ENCODE measurements around the gene PTPN4. TPM values are rescaled to one million over a fixed set of nuclear protein-coding genes. Genes with fewer than 3 reads are reported as not detected.

The PTPN4 gene
- total and polyA plus RNA-seq, 2 experiments from 2014 or later: 41.6 to 90.4 TPM

DNA sequence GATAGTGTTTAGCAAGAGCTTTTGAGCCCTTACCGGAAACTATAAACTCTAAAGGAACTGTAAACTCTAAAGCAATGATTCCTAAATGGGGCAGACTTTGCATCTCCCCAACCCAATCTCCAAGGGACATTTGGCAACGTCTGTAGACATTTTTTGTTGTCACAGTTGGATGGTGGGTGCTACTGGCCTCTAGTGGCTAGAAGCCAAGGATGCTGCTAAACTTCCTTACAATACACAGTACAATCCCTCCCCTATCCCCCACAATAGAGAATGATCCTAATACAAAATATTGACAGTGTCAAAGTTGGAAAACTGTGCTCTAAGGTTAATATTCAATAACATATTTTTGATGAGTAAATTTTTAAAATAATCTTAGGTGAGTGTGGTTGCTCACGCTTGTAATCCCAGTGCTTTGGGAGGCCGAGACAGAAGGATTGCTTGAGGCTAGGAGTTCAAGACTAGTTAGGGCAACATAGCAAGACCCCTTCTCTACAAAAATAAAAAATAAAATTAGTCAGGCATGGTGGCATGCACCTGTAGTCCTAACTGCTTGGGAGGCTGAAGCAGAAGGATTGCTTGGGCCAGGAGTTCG lies 66.7 kb downstream of the PTPN4 start (continued):
- no peak for TF ChIP-seq POLR2AphosphoS5 (IDR thresholded peaks at IDR 0.05; ENCODE audit: low read depth)
- TF ChIP-seq, protein P1, sequence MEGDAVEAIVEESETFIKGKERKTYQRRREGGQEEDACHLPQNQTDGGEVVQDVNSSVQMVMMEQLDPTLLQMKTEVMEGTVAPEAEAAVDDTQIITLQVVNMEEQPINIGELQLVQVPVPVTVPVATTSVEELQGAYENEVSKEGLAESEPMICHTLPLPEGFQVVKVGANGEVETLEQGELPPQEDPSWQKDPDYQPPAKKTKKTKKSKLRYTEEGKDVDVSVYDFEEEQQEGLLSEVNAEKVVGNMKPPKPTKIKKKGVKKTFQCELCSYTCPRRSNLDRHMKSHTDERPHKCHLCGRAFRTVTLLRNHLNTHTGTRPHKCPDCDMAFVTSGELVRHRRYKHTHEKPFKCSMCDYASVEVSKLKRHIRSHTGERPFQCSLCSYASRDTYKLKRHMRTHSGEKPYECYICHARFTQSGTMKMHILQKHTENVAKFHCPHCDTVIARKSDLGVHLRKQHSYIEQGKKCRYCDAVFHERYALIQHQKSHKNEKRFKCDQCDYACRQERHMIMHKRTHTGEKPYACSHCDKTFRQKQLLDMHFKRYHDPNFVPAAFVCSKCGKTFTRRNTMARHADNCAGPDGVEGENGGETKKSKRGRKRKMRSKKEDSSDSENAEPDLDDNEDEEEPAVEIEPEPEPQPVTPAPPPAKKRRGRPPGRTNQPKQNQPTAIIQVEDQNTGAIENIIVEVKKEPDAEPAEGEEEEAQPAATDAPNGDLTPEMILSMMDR (conservative IDR thresholded peaks at IDR 0.05; ENCODE audit: low read depth in 2 of 2): peak; percentile 77 to 84

DNA sequence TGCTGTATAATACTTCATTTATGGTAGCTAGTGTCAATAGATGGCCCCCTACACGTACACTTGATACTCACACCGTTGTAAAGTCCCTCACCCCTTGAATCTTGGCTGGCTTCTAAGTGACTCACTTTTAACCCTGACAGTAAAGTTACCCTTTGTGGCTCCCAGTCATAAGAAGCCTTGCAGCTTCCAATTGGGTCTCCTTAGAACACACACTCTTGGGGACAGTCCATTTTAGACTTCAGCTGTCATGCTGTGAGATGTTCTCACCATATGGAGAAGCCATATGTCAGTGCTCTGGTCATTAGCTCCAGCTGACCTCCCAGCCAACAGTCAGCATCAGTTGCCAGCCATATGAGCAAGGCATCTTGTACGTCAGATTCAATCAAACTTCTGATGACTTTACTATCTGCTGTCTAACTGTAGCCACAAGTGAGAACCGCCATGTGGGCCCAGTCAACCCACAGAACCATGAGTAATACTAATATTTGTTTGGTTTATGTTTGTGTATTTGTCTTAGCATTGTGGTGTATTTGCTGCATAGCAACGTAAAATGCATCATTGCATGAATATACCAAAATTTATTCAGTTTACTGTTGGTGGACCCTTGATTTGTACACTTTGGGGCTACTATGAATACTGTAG lies 68.3 kb downstream of the PTPN4 start:
- no peaks in the 10 kb centered on the region for H3K9me2 ChIP-seq (ENCODE audit: insufficient read depth)
- H2AFZ ChIP-seq: no peak overlapping the region
- H3K36me3 ChIP-seq (ENCODE audit: insufficient read depth): no peaks in the 10 kb centered on the region
- H3K4me1 ChIP-seq (ENCODE audit: insufficient read depth): peaks cover 6% of the 10 kb centered on the region; the same call in 1 of the 2 replicates
- H3K79me2 ChIP-seq (replicated peaks; ENCODE audit: insufficient read depth): peaks cover 97% of the 10 kb centered on the region
- no peaks in the 10 kb centered on the region for H3K27me3 ChIP-seq (ENCODE audit: insufficient read depth)
- peaks cover 44% of the 10 kb centered on the region for H3K36me3 Mint-ChIP-seq (ENCODE audit: low read depth)
- no peaks in the 10 kb centered on the region for H3F3A ChIP-seq (replicated peaks; ENCODE audit: low read depth)
- H3K9me3 Mint-ChIP-seq: peaks cover 17% of the 10 kb centered on the region
- H3K4me3 ChIP-seq: no peak overlapping the region
- ATAC-seq (no peak), DNase-seq (ENCODE audit: low spot score) (no peak)
- no peak overlapping the region for H3K4me2 ChIP-seq
- H4K20me1 ChIP-seq (replicated peaks; ENCODE audit: insufficient read depth): peaks cover 19% of the 10 kb centered on the region; the same call in 1 of the 2 replicates
- TF ChIP-seq ZNF114 (CRISPR knock-in tag; IDR thresholded peaks at IDR 0.05) (no peak), ZNF331 (CRISPR knock-in tag; IDR thresholded peaks at IDR 0.05; ENCODE audit: low read depth) (no peak), NANOG (IDR thresholded peaks at IDR 0.05; ENCODE audit: borderline replicate concordance) (no peak), STAT1 (IDR thresholded peaks at IDR 0.05; ENCODE audit: unreplicated experiment) (no peak)
- TF ChIP-seq, protein P2, sequence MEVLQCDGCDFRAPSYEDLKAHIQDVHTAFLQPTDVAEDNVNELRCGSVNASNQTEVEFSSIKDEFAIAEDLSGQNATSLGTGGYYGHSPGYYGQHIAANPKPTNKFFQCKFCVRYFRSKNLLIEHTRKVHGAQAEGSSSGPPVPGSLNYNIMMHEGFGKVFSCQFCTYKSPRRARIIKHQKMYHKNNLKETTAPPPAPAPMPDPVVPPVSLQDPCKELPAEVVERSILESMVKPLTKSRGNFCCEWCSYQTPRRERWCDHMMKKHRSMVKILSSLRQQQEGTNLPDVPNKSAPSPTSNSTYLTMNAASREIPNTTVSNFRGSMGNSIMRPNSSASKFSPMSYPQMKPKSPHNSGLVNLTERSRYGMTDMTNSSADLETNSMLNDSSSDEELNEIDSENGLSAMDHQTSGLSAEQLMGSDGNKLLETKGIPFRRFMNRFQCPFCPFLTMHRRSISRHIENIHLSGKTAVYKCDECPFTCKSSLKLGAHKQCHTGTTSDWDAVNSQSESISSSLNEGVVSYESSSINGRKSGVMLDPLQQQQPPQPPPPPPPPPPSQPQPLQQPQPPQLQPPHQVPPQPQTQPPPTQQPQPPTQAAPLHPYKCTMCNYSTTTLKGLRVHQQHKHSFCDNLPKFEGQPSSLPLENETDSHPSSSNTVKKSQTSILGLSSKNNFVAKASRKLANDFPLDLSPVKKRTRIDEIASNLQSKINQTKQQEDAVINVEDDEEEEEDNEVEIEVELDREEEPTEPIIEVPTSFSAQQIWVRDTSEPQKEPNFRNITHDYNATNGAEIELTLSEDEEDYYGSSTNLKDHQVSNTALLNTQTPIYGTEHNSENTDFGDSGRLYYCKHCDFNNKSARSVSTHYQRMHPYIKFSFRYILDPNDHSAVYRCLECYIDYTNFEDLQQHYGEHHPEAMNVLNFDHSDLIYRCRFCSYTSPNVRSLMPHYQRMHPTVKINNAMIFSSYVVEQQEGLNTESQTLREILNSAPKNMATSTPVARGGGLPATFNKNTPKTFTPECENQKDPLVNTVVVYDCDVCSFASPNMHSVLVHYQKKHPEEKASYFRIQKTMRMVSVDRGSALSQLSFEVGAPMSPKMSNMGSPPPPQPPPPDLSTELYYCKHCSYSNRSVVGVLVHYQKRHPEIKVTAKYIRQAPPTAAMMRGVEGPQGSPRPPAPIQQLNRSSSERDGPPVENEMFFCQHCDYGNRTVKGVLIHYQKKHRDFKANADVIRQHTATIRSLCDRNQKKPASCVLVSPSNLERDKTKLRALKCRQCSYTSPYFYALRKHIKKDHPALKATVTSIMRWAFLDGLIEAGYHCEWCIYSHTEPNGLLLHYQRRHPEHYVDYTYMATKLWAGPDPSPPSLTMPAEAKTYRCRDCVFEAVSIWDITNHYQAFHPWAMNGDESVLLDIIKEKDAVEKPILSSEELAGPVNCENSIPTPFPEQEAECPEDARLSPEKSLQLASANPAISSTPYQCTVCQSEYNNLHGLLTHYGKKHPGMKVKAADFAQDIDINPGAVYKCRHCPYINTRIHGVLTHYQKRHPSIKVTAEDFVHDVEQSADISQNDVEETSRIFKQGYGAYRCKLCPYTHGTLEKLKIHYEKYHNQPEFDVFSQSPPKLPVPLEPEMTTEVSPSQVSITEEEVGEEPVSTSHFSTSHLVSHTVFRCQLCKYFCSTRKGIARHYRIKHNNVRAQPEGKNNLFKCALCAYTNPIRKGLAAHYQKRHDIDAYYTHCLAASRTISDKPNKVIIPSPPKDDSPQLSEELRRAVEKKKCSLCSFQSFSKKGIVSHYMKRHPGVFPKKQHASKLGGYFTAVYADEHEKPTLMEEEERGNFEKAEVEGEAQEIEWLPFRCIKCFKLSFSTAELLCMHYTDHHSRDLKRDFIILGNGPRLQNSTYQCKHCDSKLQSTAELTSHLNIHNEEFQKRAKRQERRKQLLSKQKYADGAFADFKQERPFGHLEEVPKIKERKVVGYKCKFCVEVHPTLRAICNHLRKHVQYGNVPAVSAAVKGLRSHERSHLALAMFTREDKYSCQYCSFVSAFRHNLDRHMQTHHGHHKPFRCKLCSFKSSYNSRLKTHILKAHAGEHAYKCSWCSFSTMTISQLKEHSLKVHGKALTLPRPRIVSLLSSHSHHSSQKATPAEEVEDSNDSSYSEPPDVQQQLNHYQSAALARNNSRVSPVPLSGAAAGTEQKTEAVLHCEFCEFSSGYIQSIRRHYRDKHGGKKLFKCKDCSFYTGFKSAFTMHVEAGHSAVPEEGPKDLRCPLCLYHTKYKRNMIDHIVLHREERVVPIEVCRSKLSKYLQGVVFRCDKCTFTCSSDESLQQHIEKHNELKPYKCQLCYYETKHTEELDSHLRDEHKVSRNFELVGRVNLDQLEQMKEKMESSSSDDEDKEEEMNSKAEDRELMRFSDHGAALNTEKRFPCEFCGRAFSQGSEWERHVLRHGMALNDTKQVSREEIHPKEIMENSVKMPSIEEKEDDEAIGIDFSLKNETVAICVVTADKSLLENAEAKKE (CRISPR knock-in tag; IDR thresholded peaks at IDR 0.05): no peak
- TF ChIP-seq, protein P3, sequence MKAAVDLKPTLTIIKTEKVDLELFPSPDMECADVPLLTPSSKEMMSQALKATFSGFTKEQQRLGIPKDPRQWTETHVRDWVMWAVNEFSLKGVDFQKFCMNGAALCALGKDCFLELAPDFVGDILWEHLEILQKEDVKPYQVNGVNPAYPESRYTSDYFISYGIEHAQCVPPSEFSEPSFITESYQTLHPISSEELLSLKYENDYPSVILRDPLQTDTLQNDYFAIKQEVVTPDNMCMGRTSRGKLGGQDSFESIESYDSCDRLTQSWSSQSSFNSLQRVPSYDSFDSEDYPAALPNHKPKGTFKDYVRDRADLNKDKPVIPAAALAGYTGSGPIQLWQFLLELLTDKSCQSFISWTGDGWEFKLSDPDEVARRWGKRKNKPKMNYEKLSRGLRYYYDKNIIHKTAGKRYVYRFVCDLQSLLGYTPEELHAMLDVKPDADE (IDR thresholded peaks at IDR 0.05): no peak
- TF ChIP-seq, protein P4, sequence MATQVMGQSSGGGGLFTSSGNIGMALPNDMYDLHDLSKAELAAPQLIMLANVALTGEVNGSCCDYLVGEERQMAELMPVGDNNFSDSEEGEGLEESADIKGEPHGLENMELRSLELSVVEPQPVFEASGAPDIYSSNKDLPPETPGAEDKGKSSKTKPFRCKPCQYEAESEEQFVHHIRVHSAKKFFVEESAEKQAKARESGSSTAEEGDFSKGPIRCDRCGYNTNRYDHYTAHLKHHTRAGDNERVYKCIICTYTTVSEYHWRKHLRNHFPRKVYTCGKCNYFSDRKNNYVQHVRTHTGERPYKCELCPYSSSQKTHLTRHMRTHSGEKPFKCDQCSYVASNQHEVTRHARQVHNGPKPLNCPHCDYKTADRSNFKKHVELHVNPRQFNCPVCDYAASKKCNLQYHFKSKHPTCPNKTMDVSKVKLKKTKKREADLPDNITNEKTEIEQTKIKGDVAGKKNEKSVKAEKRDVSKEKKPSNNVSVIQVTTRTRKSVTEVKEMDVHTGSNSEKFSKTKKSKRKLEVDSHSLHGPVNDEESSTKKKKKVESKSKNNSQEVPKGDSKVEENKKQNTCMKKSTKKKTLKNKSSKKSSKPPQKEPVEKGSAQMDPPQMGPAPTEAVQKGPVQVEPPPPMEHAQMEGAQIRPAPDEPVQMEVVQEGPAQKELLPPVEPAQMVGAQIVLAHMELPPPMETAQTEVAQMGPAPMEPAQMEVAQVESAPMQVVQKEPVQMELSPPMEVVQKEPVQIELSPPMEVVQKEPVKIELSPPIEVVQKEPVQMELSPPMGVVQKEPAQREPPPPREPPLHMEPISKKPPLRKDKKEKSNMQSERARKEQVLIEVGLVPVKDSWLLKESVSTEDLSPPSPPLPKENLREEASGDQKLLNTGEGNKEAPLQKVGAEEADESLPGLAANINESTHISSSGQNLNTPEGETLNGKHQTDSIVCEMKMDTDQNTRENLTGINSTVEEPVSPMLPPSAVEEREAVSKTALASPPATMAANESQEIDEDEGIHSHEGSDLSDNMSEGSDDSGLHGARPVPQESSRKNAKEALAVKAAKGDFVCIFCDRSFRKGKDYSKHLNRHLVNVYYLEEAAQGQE (IDR thresholded peaks at IDR 0.05; ENCODE audit: unreplicated experiment): no peak
- H3K27ac ChIP-seq (ENCODE audit: low read depth): no peak overlapping the region
- H3K27me3 Mint-ChIP-seq (ENCODE audit: insufficient read depth, low read depth, poor library complexity): no peaks in the 10 kb centered on the region
- no peak overlapping the region for H3K27ac Mint-ChIP-seq
- peaks cover 32% of the 10 kb centered on the region; the same call in 2 of the 3 replicates for H3K4me1 Mint-ChIP-seq
- H3K4me3 Mint-ChIP-seq: no peak overlapping the region

All from GM23338 (cell line).